ENCODE results near the gene UBE2F.

UBE2F gene

GRCh38 chr2:238090887-238091286 is 124.1 kb downstream of the UBE2F start:
- Histone ChIP-seq H3K4me1 (ENCODE audit: control insufficient read depth in 1 of 2, insufficient read depth in 1 of 2, low read depth in 1 of 2, low read length in 1 of 2) (peaks cover 8 to 15% of the 10 kb centered on the region in 2 experiments), H3K36me3 (peaks cover 4% of the 10 kb centered on the region), H3K27me3 (no peaks in the 10 kb centered on the region), H3K27ac (no peak overlapping the region), H3K9me3 (no peaks in the 10 kb centered on the region), H3K4me3 (ENCODE audit: low read depth in 1 of 2, low read length in 1 of 2) (no peak overlapping the region)
- no peak for TF ChIP-seq CTCF (IDR thresholded peaks at IDR 0.05)

GRCh38 chr2:238091436-238092060 is 124.7 kb downstream of the UBE2F start:
- no peaks in the 10 kb centered on the region for H3K9me3 ChIP-seq
- no peak overlapping the region for H3K4me3 ChIP-seq (ENCODE audit: low read depth in 1 of 2, low read length in 1 of 2)
- H3K4me1 ChIP-seq (ENCODE audit: control insufficient read depth in 1 of 2, insufficient read depth in 1 of 2, low read depth in 1 of 2, low read length in 1 of 2) = peaks cover 8 to 15% of the 10 kb centered on the region in 2 experiments
- no peak for TF ChIP-seq CTCF (IDR thresholded peaks at IDR 0.05)
- no peaks in the 10 kb centered on the region for H3K27me3 ChIP-seq
- peaks cover 4% of the 10 kb centered on the region for H3K36me3 ChIP-seq
- H3K27ac ChIP-seq = no peak overlapping the region
